NCI-H1092 (cell line): ENCODE data around the gene ELL2.
"Not testable (repeated sequence)": the region's sequence is repeated elsewhere in the genome, so short reads cannot be mapped to it uniquely, and the experiment has no call there.

Experiments used
- DNase-seq: peaks from one replicate; lab custom pipeline; 2025; lab: John Stamatoyannopoulos, UW

Gene ELL2

DNA sequence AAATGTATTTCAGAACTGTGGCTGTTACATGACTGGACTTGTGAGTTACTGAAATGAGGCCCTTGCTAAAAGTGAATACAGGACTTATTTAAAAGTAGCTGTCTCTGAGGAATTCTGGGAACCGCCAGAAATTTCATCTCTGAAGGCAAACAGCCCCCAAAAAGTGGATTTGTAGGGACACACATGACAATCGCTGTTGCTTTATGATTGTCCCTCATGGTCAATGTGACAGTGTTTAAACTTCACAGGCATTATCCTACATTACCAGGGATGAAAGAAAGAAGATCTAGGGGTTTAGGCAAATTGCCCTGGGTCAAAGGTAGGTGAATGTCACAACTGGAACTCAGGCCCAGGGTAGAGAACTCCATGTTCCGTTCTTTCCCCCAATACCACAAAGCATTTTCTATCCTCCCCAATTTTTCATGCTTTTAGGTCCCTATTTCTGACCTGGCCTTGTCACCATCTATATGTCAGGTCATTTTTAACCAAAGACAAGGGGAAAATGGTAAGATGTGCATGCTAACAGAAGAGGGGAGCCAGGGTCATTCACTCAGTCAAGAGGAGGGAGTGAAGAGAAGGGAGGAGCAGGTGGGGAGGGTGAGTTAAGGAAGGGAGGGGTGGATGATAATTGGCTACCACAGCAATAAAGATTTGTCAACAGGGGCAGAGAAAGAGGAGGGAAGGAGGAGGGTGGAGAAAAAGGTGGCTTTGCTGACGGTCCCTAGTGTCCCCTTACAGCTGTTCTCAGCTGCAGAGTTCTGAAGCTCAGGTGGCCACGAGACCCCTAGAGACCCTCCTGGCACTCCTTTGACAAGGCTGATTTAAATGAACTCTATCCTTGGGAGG is 81.3 kb downstream of the ELL2 start:
- DNase-seq = no peak

DNA sequence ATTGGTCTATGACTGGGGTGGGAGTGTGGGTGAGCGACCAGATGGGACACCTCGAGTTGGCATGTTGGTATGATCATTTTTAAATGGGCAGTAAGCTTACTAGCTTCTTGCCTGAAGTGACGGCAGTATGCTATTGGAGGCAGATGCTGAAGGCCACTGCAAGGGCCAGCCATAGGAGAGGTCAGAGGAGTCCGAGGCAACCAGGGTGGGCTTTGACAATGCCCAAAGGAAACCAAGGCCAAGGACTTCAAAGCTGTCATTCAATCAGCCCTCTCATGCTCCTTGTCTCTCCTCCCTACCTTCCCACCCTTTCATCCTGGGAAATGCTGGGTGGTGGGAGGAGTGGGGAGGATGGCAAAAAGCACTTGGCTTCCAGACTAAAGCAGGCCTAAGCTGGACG is 82.0 kb downstream of the ELL2 start:
- no peak for DNase-seq

DNA sequence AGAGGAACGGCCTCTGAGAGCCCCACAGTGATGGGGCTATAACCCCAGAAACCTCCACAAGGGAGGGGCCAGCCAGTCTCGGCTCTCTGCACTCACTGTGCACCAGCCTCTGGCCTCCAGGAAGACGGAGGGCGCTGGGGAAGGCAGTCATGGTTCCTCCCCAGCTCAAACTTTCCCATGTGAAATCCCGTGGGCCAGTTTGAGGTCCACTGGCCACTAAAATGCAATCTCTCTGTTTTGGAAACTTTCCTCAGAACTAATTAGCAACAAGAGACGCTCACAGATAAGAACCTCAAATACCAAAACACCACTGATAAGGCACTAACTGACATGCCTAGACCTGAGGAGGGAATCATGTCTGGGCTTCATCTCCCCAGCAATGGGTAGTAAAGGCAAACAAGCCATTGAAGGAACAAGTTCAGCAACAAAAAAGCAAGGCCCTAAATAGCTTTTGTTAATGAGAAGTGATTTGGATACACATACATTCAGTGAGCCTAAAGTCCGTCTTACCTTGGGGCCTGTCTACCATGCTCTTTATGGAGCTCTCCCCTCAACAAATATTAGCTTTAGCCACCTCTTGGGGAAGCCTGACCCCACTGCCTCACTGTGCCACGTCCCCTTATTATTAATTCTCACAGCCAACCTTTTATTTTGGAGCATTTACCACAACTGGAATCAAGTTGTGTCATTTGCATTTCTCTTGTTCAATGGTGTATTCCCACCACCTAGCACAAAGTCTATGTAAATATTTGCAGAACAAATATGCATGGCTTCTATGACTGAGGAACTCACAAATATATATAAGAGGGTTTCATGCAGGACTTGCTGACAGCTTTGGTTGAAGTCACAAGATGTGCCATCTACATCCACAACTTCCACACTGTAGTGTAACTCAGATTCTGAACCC is 83.0 kb downstream of the ELL2 start:
- no peak for DNase-seq

DNA sequence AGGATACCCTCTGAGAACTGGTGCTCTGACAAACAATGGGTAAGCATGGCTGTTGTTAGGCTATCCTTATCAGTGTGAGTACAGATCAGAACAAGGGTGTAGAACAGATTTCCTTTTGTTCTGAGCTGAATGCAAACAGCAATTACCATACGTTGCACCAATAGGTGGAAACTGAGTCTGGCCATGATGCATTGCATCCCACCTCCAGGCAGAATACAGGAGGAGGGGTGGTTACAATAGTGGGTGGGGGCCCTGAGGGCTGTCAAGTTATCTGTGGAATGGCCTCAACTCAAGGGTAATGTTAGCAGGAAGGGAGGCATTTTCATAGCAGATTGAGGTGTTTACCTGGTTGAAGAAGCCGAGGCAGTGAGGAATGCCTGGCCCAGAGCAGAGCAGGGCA is 84.9 kb downstream of the ELL2 start:
- DNase-seq = no peak

DNA sequence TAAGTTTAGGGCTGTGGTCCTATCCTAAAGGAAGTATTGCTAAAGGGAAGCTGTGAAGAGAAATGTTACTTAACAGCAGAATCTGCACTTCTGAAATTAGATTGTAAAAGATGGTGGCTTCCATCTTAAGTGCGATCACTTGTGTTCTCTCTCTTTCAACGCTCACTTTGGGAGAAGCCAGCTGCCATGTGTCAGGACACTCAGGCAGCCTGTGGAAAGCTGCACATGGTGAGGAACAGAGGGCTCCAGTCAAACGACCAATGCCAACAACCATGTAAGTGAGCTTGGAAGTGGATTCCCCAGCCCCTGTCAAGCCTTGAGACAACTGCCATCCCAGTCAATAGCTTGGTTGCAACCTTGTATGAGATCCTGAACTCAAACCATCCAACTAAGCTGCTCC is 87.4 kb downstream of the ELL2 start:
- DNase-seq = no peak

DNA sequence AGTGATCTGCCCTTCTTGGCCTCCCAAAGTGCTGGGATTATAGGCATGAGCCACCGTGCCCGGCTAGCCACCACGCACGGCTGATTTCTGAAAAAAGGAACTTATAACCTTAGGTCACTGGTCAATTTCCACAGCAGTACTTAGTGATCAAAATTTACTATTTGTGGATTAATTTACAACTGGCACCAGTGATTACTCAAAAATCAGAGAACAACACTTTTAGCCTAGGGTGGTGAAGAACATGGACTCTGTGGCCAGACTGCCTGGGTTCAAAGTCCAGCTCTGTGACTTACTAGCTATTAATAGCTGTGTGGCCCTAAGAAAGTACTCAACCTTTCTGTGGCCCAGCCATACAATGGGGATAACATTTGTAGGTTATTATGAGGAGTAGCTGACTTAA is 88.3 kb downstream of the ELL2 start:
- no peak for DNase-seq

DNA sequence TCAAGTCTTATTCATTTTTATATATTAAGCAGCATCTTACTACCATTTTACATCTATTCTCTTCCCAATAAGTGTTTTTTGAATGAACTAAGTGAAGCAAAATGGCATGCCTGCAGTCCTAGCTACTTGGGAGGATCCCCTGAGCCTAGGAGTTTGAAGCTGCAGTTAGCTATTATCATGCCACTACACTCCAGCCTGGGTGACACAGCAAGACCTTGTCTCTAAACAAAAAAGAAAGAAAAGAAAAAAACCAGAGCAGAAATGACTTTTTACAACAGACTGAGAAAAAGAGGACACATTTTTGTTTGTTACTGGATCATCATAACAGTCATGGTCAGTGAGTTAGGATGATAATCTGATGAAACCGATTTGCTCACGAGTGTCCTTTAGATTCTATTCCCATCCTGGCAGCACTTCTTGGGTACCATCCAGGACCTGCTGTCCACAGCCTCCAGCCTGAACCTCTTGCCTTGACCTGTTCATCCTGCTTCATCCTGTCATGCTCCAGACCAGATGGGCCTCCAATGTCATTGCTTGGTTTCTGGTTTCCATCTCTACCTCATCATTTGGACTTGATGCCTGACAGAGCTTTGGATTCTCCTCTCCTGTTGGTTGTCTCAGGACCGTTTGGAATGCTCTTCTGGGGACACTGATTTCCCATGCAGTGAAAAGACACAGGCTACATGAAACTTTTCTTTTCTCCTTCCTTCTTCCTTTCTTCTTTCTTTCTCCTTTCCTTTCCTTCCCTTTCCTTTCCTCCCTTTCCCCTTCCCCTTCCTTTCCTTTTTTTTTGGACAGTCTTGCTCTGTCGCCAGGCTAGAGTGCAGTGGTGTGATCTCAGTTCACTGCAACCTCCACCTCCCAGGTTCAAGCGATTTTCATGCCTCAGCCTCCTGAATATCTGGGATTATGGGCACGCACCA is 89.0 kb downstream of the ELL2 start:
- DNase-seq = no peak

DNA sequence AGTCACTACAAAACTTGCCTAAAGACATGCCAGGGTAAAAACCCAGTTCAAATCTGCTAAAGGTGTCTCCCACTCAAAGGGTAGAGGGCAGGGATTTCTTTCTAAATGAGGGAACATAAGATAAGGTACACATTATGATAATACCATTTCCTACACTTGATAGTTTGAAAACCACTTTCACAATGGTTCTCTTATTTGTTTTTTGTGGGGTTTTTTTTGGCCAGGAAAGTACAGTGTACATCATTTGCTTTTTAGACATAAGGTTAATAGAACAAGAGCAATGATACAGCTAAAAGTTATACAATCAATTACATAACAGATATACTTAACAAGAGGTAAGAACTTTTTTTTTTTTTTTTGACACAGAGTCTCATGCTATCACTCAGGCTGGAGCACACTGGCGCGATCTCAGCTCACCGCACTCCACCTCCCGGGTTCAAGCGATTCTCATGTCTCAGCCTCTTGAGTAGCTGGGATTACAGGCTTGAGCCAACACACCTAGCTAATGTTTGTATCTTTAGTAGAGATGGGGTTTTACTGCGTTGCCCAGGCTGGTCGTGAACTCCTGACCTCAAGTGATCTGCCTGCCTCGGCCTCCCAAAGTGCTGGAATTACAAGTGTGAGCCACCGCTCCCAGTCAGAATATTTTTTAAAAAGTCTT is 90.4 kb downstream of the ELL2 start:
- DNase-seq = no peak

DNA sequence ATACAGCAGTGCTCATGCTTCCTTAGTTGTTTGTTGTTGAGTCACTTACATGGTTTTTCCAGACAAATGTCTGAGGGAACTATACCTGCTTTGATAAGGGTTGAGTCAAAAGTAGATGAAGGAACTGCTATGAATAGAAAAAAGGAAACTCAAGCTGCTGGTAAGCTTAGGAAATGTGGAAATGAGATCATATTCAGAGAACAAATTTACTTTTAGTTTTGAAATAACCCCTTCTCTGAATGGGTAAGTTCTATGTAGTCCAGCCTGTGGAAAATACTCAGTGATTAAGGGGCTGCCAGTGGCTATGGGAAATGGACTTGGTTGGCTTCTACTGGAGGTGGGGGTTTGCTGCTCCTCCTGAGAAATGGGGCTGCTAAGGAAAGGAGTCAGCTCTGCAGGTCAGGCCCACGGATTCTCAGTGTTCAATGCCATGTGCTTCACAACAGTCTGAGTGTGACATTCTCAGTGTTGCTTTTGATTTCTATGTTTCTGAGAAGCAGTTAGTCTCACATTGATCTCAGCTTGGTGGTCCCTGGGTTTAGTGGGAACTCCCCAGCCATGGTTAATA is 91.5 kb downstream of the ELL2 start:
- no peak for DNase-seq

DNA sequence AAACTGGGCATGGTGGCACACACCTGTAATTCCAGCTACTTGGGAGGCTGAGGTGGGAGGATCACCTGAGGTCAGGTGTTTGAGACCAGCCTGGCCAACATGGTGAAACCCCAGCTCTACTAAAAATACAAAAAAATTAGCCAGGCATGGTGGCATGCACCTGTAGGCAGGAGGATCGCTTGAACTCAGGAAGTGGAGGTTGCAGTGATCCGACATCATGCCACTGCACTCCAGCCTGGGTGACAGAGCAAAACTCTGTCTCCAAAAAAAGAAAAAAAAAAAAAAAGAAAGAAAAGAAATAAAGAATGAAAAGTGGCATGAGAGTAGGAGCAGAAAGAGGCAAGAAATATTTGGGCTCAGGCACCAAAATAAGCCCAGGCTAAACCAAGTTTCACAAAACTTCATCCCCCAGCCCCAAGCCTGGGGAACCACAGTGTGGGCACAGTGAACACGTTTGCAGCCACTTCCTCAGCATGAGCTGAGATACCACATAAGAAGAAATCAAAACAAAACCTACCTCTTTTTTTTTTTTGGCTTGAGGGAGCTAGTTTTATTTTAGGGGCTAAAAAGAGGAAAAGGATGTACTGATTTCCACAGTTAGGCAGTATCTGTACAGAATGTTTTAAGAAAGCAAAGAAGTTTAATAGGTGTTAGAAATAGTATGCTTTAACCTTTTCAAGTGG is 92.3 kb downstream of the ELL2 start:
- DNase-seq = not testable (repeated sequence)

DNA sequence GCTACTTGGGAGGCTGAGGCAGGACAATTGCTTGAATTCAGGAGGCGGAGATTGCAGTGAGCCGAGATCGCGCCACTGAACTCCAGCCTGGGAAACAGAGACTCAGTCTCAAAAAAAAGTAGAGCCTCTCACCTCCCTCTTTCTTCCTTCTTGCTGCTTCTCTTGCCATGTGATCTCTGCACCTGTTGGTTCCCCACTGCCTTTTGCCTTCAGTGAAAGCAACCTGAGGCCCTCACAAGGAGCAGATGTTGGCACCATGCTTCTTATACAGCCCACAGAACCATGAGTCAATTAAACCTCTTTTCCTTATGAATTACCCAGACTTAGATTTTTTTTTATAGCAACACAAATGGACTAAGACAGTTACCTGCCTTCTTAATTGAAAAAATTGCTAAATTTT is 93.5 kb downstream of the ELL2 start:
- no peak for DNase-seq

DNA sequence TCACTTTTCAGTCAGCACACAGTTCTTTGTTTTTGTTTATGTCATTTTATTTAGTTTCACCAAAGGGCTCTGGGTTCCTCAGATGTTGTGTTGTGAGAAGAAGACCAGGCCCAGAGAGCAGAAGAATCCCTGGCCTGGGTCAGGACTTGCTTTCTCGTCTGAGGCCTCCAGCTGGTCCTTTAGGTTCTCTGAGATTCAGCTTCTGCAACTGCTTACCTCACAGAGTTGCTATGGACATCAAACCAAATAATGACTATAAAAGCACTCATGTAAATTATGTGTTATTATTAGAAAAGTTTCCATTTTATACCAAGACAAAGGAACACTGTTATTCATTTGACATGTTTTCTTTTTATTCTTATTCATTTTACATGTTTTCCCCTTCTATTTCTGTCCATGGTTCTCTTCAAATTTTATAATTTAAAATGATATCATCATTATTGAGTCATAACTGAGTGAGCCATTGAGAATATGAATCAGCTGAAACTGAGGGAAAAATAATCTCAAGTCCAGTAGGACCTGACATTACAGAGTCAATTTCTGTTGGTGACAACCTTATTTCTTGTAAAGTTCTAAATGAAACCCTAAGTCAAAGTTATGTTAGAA is 95.1 kb downstream of the ELL2 start:
- DNase-seq = no peak

DNA sequence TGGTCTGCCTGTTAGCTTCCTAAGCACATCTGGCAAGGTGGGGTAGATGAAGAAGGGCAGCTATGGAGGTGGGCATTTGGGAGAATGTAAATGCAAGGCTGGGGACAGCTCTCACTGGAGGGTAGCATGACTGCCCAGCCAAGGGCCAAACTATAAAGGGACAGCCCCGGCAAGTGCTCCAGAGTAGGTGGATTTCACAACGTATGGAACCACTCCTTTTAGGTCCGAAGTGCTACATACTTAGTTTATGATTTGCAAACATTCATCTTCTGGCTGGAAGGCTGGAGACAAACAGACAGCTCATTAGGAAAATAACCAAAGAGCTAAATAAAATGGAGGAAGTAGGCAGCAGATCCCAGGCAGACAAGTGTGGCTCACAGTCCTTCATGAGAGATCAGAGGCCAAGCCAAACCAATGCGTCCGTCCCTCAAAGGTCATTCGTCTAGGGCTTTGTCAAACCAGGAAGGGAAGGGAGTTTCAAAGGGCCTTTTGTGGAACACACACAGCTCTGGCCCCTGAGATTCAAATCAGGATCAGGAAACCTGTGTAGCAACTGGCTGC is 96.6 kb downstream of the ELL2 start:
- no peak for DNase-seq

DNA sequence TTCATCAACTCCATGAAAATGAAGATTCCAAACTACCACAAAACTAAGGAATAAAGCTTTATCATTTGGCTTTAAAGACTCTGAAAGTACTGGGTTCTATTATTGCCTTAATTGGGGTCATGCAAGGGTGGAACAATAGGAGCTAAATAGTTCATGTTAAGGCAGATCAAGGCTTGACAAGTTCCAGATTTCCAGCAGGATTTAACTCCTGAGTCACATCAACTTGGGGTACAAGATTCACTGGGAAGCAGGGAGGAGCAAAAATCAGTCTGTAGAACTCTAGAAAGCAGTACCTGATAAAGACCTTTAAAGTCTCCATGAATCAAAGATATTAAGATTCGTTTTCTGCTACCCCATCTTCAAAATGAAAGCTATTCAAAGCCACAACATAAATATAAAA is 97.2 kb downstream of the ELL2 start:
- no peak for DNase-seq

DNA sequence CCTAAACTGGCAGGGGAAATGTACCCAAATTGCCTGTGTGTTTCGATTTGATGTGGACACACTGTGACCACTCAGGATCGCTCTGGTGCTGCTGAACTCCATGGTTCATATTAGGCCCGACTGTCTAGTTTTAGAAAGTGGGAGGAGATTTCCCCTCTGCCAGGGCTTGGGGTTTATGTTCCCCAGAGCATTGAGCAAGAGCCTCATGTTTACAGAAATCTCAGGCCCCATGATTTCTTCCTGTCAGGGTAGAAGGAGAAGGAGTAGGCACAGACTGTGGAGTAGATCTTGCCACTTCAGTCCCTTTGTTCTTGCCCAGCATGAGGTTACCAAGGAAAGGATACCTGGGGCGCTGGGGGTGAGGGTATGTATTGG is 98.3 kb downstream of the ELL2 start:
- no peak for DNase-seq

DNA sequence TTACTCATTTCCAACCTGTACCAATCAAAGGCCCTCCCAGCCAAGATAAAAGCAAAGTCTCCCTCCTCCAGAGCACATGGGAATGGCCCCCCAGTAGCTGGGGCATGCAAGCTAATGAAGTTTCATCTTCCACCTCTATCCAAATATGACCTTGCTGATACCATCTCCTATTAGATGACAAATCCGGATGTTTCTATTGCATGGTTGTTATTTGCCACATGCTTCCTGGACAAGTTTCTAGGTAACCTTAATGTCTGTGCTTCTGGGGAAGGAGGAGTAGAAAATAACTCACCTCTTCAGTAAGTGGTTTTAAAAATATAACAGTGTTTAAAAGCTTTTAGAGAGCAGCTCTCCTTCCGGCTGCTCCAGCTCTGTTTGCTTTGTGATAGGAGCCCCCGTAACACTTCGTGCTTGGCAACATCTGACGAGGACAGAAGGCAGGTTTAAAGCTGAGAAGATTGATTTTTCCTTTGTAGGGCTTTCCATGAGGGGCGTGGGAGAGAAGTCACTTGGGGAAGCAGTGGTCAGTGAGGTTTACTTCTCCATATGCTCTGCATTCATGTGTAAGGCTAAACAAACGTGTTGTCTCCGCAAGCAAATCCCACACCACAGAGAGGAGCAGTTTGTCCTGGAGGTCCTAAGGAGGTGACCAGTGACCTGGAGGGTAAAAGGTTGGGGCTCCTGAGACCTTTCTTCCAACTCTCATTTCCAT is 98.8 kb downstream of the ELL2 start:
- DNase-seq = peak; percentile 35

DNA sequence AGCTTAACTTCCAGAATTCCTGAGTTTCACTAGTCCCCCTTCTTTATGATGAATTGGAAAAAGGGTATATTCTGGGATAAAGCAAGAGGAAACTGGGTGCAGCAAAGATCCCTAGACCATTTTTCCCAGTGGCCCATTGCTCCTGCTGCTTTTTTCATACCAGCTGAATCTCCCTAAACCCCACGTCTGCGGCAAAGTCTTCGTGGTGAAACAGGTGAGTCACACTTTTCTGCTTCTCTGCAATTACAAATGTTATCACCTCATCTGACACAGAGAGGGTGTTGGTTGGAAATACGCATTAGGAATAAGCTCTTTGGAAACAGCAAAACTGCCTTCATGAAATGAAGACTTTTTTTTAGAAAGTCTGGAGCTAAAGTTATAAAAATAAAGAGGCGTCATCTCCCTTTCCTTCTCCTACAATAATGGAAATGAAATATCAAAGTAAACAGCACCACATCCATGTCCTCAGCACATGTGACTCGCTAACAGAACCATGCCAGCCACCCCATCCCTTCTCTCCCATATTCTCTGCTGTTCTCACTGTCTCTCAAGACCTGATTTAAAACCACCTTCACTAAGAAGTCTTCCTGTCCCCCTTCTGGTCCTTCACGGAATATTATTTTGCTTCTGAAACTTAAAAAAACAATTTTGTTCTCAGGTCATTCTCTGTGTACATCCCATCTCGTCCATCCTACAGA is 99.6 kb downstream of the ELL2 start:
- DNase-seq = no peak

DNA sequence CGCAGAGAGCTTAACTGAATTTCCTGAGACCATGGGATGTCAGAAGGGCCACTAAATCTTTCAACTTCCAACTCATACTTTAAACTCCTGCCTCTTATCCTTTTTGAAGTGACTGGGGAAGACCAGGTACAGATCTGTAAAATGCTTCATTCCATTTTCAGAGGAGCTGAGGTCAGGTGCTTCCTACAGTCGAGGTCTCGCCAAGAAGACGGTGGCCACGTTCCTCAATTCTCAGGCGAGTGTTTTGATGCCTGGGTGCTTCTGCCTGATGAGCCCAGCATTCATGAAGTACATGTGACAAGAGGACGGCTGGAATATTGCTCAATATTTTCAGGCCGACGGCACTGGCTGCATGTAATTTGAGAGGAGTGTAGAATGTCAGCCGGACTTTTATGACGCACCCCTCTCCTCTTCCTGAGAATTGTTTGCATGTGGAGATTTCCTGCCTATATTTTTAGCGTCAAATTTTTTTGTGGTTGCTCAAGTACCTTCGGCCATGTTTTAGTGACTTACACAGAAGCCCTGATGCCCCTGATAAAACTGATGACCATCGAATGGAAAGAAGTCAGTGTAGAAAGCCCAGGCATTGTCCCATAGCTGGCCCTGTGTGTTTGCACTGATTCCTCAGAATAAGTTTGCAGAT is 100.3 kb downstream of the ELL2 start:
- no peak for DNase-seq
